ENCODE measurements around the gene IMMT. TPM values are rescaled to one million over a fixed set of nuclear protein-coding genes. Genes with fewer than 3 reads are reported as not detected.
"Not testable (repeated sequence)": the region's sequence is repeated elsewhere in the genome, so short reads cannot be mapped to it uniquely, and the experiment has no call there.

The IMMT gene
- 10 to 100 TPM; 83.0 to 93.4 (median 87.6) TPM for total RNA-seq (2021; fragmentation: NEBNext Ultra II Directional; extraction: Animal tissue kit (Norgen Biotek cat#: 25700))
- long read RNA-seq, partial matches to known transcripts: 15 of 20 reads
- long read RNA-seq, other reads (novel, unspliced or antisense): 5 of 20 reads

DNA sequence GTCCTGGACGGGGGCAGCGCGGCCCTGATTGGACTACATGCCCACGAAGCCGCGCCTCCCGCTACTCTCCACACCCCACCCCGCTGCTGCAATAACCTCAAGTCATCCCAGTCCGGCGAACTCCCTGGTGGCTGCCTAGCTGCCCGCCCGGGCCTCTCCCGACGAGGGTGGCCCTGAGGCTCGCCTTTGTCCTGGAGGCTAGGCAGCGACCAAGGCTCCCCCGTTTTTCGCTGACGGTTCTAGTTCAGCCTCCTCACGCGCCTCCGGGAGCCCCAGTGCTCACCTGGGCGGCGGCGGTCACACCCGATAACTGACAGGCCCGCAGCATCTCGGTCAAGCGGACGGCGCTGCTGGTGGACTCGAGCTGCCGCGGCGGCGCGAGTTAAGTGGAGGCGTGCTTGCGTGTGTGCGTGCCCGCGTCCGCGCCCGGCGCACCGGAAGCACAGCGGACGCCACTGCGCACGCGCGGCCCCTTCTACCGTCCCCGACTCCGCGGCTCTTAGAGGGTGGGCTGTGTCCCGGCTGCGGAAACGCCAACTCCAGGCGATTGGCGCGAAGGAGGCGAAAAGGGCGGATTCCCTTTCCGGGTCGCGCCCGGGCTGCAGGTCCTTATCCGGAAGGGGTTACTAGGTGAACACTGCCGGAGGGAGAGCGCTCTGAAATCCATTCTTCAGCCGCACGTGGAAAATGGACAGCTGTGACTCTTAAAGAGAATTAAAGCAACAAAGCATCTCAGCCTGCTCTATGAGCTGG lies at the start of gene IMMT:
Gene IMMT (minus strand): TSS at position 408 of the 753 bp plus-strand sequence. CDS start 80 bp downstream, at position 328.
- H3K4me1 Mint-ChIP-seq (ENCODE audit: low read depth): peaks cover 44% of the 10 kb centered on the region
- TF ChIP-seq, protein P1, sequence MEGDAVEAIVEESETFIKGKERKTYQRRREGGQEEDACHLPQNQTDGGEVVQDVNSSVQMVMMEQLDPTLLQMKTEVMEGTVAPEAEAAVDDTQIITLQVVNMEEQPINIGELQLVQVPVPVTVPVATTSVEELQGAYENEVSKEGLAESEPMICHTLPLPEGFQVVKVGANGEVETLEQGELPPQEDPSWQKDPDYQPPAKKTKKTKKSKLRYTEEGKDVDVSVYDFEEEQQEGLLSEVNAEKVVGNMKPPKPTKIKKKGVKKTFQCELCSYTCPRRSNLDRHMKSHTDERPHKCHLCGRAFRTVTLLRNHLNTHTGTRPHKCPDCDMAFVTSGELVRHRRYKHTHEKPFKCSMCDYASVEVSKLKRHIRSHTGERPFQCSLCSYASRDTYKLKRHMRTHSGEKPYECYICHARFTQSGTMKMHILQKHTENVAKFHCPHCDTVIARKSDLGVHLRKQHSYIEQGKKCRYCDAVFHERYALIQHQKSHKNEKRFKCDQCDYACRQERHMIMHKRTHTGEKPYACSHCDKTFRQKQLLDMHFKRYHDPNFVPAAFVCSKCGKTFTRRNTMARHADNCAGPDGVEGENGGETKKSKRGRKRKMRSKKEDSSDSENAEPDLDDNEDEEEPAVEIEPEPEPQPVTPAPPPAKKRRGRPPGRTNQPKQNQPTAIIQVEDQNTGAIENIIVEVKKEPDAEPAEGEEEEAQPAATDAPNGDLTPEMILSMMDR (IDR thresholded peaks at IDR 0.05): no peak
- H3K9me3 Mint-ChIP-seq: no peaks in the 10 kb centered on the region

DNA sequence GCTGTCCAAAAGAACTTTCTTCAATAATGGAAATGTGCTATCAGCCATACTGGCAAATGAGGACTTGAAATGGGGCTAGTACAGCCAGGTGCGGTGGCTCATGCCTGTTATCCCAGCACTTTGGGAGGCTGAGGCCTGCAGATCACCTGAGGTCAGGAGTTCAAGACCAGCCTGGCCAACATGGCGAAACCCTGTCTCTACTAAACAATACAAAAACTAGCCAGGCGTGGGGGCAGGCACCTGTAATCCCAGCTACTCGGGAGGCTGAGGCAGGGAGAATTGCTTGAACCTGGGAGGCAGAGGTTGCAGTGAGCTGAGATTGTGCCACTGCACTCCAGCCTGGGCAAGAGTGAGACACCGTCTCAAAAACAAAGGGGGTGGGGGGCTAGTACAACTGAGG lies 49.5 kb upstream of the IMMT start:
- not testable (repeated sequence) for H3K27ac Mint-ChIP-seq; H3K4me1 Mint-ChIP-seq (ENCODE audit: low read depth); H3K9me3 Mint-ChIP-seq; H3K4me3 Mint-ChIP-seq; H3K36me3 Mint-ChIP-seq (ENCODE audit: low read depth); DNase-seq
- H3K27me3 Mint-ChIP-seq (ENCODE audit: insufficient read depth): peaks cover 41% of the 10 kb centered on the region

More for the DNA sequence above, at the start of gene IMMT:
- H3K4me3 Mint-ChIP-seq: peak within 1 kb of the TSS; percentile 92
- peak; percentile 92 for DNase-seq
- peaks cover 5% of the 10 kb centered on the region for H3K27me3 Mint-ChIP-seq (ENCODE audit: insufficient read depth)
- H3K36me3 Mint-ChIP-seq (ENCODE audit: low read depth): peaks cover 18% of the 10 kb centered on the region
- H3K27ac Mint-ChIP-seq: peak within 1 kb of the TSS; percentile 98

DNA sequence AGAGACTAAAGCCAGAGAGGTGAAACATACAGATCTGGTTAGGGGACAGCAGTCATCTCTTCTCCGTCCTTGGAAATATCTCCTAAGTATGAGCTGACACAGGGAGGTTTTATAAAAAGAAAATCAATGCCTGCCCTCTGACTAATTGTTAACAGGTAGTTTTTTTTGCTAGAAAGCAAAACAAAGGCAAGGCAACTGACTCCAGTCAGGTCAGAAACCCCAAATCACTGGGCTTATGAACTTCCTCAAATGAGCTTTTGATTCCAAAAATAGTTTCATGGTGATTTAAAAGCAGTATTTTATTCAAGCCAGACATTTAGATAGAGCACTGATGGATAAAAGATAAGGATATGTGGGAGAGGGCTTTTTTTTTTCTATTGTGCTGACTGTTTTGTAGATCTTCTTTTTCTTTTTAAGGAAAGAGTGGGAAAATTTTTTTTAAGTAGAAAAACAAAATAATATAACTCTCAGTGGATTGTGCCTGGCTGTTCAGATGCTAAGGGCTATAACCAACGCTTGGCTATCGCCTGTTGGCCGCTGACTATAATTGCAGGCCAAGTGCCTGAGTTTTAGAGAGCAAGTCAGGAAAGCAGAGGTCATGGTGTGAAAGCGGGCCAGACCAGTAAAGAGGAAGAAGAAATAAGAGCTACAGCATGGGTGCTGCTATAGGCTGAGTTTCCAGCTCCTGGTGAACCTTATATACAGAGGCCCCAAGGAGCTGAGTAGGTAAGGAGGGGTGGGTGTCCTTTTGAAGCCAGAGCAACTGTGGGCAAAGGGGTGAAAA lies 48.9 kb upstream of the IMMT start:
- Mint-ChIP-seq H3K9me3 (no peaks in the 10 kb centered on the region), H3K4me1 (ENCODE audit: low read depth) (peaks cover 2% of the 10 kb centered on the region), H3K27me3 (ENCODE audit: insufficient read depth) (peaks cover 45% of the 10 kb centered on the region), H3K36me3 (ENCODE audit: low read depth) (no peaks in the 10 kb centered on the region), H3K4me3 (no peak overlapping the region), H3K27ac (no peak overlapping the region)
- TF ChIP-seq, protein P1 (IDR thresholded peaks at IDR 0.05): no peak
- no peak for DNase-seq

DNA sequence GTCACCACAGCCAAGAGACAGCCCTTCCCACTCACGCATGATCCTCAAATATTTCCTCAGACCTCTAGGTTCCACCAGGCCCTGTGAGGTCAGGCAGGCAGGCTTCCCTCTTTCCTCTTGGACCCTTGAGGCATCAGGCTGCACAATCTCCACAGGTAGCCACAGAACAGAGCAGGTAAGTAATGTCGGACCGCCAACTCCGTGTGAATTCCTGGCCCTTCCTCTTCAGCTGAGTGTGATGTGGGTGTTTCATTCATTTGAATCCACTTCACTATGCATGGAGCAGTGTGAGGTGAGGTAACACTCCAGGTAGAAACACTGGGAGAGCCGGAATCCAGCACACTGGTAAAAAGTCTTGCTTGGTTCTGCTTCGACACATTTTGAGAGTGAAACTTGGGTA lies 48.0 kb upstream of the IMMT start:
- H3K4me1 Mint-ChIP-seq (ENCODE audit: low read depth): no peaks in the 10 kb centered on the region
- H3K27me3 Mint-ChIP-seq (ENCODE audit: insufficient read depth): peaks cover 47% of the 10 kb centered on the region
- no peaks in the 10 kb centered on the region for H3K36me3 Mint-ChIP-seq (ENCODE audit: low read depth)
- DNase-seq: no peak
- H3K9me3 Mint-ChIP-seq: no peaks in the 10 kb centered on the region
- no peak overlapping the region for H3K4me3 Mint-ChIP-seq
- TF ChIP-seq, protein P1 (IDR thresholded peaks at IDR 0.05): no peak
- no peak overlapping the region for H3K27ac Mint-ChIP-seq

DNA sequence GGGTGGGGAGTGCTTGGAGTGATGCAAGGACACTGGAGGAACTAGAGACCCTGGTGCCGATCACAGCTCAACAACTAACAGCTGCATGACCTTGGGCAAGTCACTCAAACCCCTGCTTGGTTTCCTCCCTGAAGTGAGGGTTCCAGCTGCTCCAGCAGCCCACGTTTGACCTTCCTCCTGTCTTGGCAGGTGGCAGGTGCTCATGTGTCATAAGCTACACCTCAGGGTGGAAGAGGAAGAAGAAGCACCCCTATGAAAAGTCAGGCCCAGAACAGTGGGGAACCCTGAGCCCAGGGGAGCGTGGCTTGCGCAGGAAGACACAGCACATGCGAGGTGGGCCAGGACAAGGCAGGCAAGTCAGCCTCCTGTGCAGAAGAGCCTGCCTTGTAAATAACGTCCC lies 46.3 kb upstream of the IMMT start:
- TF ChIP-seq, protein P1 (IDR thresholded peaks at IDR 0.05): no peak
- DNase-seq: no peak
- Mint-ChIP-seq H3K9me3 (no peaks in the 10 kb centered on the region), H3K4me3 (no peak overlapping the region), H3K36me3 (ENCODE audit: low read depth) (no peaks in the 10 kb centered on the region), H3K27ac (no peak overlapping the region), H3K4me1 (ENCODE audit: low read depth) (no peaks in the 10 kb centered on the region), H3K27me3 (ENCODE audit: insufficient read depth) (peaks cover 47% of the 10 kb centered on the region)

DNA sequence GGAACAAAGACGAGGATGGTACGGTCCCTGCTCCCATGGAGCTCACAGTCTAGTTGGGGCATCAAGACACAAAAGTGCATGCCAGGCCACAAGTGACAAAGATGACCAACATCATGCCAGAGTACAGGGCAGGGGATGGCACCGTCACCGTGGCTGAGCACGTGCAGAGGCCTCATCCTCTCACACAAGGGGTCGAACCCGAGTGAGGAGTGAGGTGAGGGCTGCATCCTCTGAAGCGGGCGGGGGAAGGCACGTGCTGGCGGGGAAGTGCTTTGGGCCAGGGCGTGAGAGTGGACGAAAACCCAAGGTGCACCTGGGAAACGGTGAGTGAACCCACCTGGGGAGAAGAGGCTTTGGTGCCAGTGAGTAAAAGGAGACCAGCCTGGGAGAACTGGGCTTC lies 45.0 kb upstream of the IMMT start:
- H3K9me3 Mint-ChIP-seq: no peaks in the 10 kb centered on the region
- H3K27ac Mint-ChIP-seq: no peak overlapping the region
- no peak for DNase-seq
- peaks cover 47% of the 10 kb centered on the region for H3K27me3 Mint-ChIP-seq (ENCODE audit: insufficient read depth)
- H3K36me3 Mint-ChIP-seq (ENCODE audit: low read depth): no peaks in the 10 kb centered on the region
- H3K4me3 Mint-ChIP-seq: no peak overlapping the region
- TF ChIP-seq, protein P1 (IDR thresholded peaks at IDR 0.05): no peak
- H3K4me1 Mint-ChIP-seq (ENCODE audit: low read depth): no peaks in the 10 kb centered on the region

Data from HFFc6 (cell line).